NCI-H2196 (cell line): ENCODE results near the gene DOCK1.

Experiments
- DNase-seq: peaks from one replicate; lab custom pipeline; 2025; ENCODE audit not compliant: unreplicated experiment; lab: John Stamatoyannopoulos, UW

The DOCK1 gene

GRCh38 chr10:127410030-127410429 lies 504.8 kb downstream of the DOCK1 start:
- DNase-seq, result no peak

DNA sequence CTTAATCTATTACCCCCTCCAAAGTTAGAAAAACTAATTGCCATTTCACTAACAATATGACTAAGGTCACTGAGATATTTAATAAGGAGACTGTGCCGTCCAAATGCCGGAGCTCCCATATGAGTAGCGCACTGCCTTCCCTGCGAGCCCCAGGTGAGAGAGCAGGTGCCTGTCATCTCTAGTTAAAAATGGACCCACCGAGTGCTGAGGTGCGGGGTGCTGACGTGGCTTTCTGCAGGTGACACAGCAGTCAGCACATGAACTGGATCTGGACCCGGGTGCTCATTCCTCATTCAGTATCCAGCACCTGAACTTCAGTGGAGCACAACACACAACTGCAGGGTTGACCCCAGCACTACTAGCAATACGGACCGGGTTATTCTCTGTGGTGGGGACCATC lies 505.8 kb downstream of the DOCK1 start:
- DNase-seq, result no peak

GRCh38 chr10:127413326-127413725 lies 508.1 kb downstream of the DOCK1 start:
- DNase-seq, result no peak

DNA sequence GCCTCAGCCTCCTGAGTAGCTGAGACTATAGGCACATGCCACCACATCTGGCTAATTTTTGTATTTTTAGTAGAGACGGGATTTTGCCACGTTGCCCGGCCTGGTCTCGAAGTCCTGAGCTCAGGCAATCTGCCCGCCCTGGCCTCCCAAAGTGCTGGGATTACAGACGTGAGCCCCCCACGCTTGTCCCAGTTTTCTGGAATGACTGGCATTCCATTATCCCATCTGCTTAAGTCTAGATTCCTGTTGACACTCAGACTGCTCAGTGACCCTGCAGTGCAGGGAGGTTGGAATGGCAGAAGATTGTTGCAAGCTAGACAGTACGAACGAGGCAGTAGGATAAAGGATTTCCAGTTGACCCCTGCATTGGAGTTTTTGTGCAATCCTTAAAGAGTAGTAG lies 508.8 kb downstream of the DOCK1 start:
- DNase-seq, result no peak

GRCh38 chr10:127415116-127415515 lies 509.9 kb downstream of the DOCK1 start:
- DNase-seq, result no peak

DNA sequence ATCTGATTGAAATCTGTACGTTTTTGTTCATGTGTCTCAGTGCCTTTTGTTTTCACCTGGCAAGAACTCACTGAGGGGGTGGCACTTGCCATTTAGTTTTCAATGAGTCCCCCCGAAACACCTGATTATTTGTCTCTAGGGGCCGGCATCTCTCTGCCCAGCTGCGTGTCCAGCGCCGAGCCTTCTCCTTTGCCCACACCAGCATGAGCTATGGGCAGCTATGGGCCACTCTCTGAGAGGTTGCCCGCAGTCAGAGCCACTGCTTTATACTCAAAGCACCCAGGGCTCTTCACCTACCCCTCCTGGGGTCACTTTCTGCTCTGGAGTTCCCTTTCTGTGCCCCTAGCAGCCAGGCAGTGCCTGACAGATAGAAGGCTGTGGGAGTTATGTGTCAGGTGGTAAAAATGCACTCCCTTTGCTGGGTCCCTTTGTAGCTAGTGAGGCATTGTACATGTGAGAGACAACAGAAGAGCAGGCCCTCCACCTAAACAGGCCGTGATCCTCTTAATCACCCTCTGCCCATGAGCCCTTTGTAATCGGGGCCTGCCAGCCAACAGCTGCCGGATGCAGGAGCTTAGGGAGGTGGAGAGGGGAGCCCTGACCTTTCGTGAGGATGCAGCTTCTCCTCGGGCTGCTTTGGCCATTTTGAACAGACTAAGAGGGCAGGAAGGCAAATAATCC lies 510.8 kb downstream of the DOCK1 start:
- no peak for DNase-seq

- DNase-seq, result no peak
Observed at GRCh38 chr10:127417031-127417430, 511.8 kb downstream of the DOCK1 start.

DNA sequence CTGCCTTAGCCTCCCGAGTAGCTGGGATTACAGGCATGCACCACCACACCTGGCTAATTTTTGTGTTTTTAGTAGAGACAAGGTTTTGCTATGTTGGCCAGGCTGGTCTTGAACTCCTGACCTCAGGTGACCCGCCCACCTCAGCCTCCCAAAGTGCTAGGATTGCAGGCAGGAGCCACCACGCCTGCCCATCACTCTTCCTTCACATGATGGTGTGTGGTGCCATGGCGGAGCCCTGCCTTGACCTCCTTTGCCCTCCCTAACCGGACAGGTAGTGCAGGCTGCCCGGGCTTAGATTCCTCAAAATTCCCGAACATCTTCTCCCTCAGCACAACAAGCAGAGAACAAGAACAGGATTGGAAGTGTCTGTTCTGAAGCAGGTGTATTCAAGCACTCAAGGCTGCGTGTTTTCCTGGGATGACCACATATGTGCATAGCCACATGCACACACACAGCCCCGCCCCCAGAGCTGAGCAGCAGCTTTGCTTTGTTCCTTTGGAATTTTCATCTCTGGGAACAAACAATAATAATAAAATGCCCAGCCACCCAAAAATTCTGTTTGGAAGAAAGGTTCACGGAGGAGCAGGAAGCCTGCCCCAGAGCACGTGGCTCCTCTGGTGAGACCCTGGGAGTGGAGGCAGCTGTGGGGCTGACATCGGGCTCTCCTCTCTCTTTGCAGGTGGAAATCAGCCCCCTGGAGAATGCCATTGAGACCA lies 512.6 kb downstream of the DOCK1 start:
- no peak for DNase-seq

- DNase-seq, result no peak
Observed at GRCh38 chr10:127418536-127419168, 513.4 kb downstream of the DOCK1 start.

GRCh38 chr10:127420138-127420684 lies 515.0 kb downstream of the DOCK1 start:
- DNase-seq, result no peak

GRCh38 chr10:127423218-127423915 lies 518.1 kb downstream of the DOCK1 start:
- DNase-seq, result no peak

- no peak for DNase-seq
Observed at GRCh38 chr10:127424594-127425264, 519.5 kb downstream of the DOCK1 start.

GRCh38 chr10:127426746-127427145 lies 521.5 kb downstream of the DOCK1 start:
- DNase-seq, result no peak

- no peak for DNase-seq
Observed at GRCh38 chr10:127427926-127428325, 522.7 kb downstream of the DOCK1 start.

DNA sequence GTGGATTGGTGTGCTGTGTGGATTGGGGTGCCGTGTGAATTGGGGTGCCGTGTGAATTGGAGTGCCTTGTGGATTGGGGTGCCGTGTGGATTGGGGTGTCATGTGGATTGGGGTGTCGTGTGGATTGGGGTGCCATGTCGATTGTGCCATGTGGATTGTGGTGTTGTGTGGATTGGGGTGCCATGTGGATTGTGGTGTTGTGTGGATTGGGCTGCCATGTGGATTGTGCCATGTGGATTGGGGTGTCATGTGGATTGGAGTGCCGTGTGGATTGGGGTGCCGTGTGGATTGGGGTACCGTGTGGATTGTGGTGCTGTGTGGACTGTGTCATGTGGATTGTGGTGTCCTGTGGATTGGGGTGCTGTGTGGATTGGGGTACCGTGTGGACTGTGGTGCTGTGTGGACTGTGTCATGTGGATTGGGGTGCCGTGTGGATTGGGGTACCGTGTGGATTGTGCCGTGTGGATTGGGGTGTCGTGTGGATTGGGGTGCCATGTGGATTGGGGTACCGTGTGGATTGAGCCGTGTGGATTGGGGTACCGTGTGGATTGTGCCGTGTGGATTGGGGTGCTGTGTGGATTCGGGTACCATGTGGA lies 523.3 kb downstream of the DOCK1 start:
- DNase-seq, result no peak

- DNase-seq, result no peak
Observed at GRCh38 chr10:127429601-127430312, 524.5 kb downstream of the DOCK1 start.

DNA sequence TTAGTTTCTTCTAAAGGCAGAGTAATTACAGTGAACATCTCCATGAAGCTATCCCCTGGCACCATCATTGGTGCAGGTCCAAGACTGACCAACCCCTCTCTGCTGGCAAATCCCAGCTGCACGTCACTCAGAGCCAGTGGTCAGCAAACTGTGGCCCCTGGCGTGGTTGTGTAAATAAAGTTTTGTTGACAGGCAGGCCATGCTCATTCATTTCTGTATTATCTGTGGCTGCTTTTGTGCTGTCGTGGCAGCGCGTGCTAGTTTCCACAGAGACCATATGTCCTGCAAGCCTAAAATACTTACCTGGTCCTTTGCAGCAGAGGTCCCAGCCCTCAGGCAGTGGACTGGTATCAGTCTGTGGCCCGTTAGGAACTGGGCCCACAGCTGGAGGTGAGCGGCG lies 526.3 kb downstream of the DOCK1 start:
- no peak for DNase-seq

DNA sequence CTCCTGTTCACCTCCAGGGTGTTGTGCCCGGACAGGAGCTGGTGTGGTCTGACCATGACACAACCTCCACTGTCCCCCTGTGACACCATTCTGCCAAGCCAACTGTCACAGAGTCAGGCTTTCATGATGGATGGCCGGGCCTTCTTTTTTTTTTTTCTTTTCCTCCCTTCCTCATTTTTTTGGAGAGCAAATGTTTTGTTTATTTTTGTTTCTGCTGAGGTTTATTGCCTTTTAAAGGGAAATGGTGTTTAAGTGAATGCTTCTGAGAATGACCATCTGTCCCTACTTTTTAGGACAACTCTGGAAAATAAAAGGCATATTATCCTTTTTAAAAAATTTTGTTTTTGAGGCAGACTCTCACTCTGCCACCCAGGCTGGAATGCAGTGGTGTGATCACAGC lies 528.8 kb downstream of the DOCK1 start:
- no peak for DNase-seq

- no peak for DNase-seq
Observed at GRCh38 chr10:127435246-127435645, 530.0 kb downstream of the DOCK1 start.

DNA sequence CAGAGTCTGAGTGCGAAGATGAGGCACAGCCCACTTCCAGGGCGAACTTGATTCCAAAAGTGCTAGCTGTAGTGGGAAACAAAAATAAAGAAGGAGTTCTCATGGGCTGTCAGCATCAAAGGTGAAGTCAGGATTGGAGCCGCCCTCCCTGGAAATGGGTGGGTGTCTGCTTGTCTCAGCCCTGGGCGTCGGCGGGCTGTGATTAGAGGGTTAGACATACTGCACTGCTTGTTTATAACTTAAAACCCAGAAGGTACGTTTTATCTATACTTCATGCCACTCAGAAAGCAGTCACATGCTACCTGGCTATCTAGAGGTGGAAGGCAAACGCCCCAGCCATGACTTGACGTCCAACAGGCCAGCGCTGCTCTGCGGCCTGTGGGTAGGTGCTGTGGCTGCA lies 535.1 kb downstream of the DOCK1 start:
- DNase-seq, result no peak
